Neural crest cell (in vitro differentiated cells): ENCODE results near the gene CNOT11. TPM values are rescaled to one million over a fixed set of nuclear protein-coding genes. Genes with fewer than 3 reads are reported as not detected.

ENCODE experiments used
- DNase-seq: peaks from one replicate; pipeline ENCODE4 v3.0.0; 2021; ENCODE audit warnings: low read depth, mixed read lengths, low spot score
- H3K27ac Mint-ChIP-seq: one replicate; pipeline ENCODE4 v1.8.0; 2021; ENCODE audit warnings: mild to moderate bottlenecking, mixed read lengths; ENCODE audit not compliant: unreplicated experiment
- H3K27me3 Mint-ChIP-seq: 2 replicates; pipeline ENCODE4 v1.8.0; 2021; ENCODE audit warnings: low read depth, mild to moderate bottlenecking, mixed read lengths
- H3K36me3 Mint-ChIP-seq: 2 replicates; pipeline ENCODE4 v1.8.0; 2021; ENCODE audit warnings: low read depth, mild to moderate bottlenecking, mixed read lengths
- H3K4me1 Mint-ChIP-seq: 2 replicates; pipeline ENCODE4 v1.8.0; 2021; ENCODE audit warnings: mixed read lengths
- H3K4me3 Mint-ChIP-seq: one replicate; pipeline ENCODE4 v1.8.0; 2021; ENCODE audit warnings: mild to moderate bottlenecking, mixed read lengths
- H3K9me3 Mint-ChIP-seq: 2 replicates; pipeline ENCODE4 v1.8.0; 2021; ENCODE audit warnings: mixed read lengths
- CTCF ChIP-seq: fragments of 200-600 bp; sonication (generic); conservative IDR thresholded peaks from 2 replicates; pipeline ENCODE4 v1.5.0; 2021; ENCODE audit warnings: antibody characterized with exemption, mild to moderate bottlenecking
- total RNA-seq: library from RNA; stranded (reverse); gene quantifications from 2 replicates; pipeline ENCODE4 v1.2.1, GENCODE V29; 2021

Gene CNOT11
- total RNA-seq, 1 donor from 2014 or later: 48.2 TPM

GRCh38 chr2:101253703-101254450, 1.2 kb downstream of the CNOT11 start:
- Mint-ChIP-seq H3K36me3 (peaks cover 11% of the 10 kb centered on the region), H3K4me3 (peak overlapping the region; percentile 94), H3K27me3 (no peaks in the 10 kb centered on the region), H3K27ac (peak overlapping the region; percentile 48), H3K9me3 (no peaks in the 10 kb centered on the region), H3K4me1 (peaks cover 37% of the 10 kb centered on the region)
- no peak for TF ChIP-seq CTCF
- no peak for DNase-seq

- Mint-ChIP-seq H3K4me3 (peak overlapping the region; percentile 2), H3K4me1 (peaks cover 37% of the 10 kb centered on the region), H3K27ac (no peak overlapping the region)
These were observed 2.8 kb downstream of the CNOT11 start for GRCh38 chr2:101255501-101255900.

GRCh38 chr2:101256316-101256715, 3.6 kb downstream of the CNOT11 start:
- no peaks in the 10 kb centered on the region for H3K27me3 Mint-ChIP-seq
- TF ChIP-seq CTCF: no peak
- peak overlapping the region; percentile 63 for H3K27ac Mint-ChIP-seq
- H3K9me3 Mint-ChIP-seq: no peaks in the 10 kb centered on the region
- DNase-seq: no peak
- H3K36me3 Mint-ChIP-seq: peaks cover 18% of the 10 kb centered on the region
- H3K4me3 Mint-ChIP-seq: peak overlapping the region; percentile 68
- peaks cover 31% of the 10 kb centered on the region for H3K4me1 Mint-ChIP-seq

More at GRCh38 chr2:101255501-101255900, 2.8 kb downstream of the CNOT11 start:
- DNase-seq: no peak
- Mint-ChIP-seq H3K27me3 (no peaks in the 10 kb centered on the region), H3K36me3 (peaks cover 16% of the 10 kb centered on the region), H3K9me3 (no peaks in the 10 kb centered on the region)
- no peak for TF ChIP-seq CTCF

- no peak for DNase-seq
- Mint-ChIP-seq H3K27ac (no peak overlapping the region), H3K9me3 (no peaks in the 10 kb centered on the region), H3K36me3 (peaks cover 18% of the 10 kb centered on the region), H3K4me3 (no peak overlapping the region), H3K4me1 (peaks cover 16% of the 10 kb centered on the region), H3K27me3 (no peaks in the 10 kb centered on the region)
- TF ChIP-seq CTCF: no peak
These were observed 6.1 kb downstream of the CNOT11 start for GRCh38 chr2:101258804-101259203.

- Mint-ChIP-seq H3K36me3 (peaks cover 21% of the 10 kb centered on the region), H3K27me3 (no peaks in the 10 kb centered on the region), H3K9me3 (no peaks in the 10 kb centered on the region), H3K4me3 (no peak overlapping the region), H3K27ac (no peak overlapping the region), H3K4me1 (no peaks in the 10 kb centered on the region)
- TF ChIP-seq CTCF: no peak
- DNase-seq: no peak
These were observed 9.5 kb downstream of the CNOT11 start for GRCh38 chr2:101262142-101262541.
